Endodermal cell (in vitro differentiated cells): ENCODE data around the gene SERPINE1. TPM values are rescaled to one million over a fixed set of nuclear protein-coding genes. Genes with fewer than 3 reads are reported as not detected.

Experiments
- DNase-seq: peaks from one replicate; pipeline ENCODE4 v3.0.0-alpha.2; 2017
- H3K27ac ChIP-seq: 2 replicates; pipeline ENCODE4 v1.5.1; 2013; ENCODE audit warnings: mild to moderate bottlenecking, low read depth, low read length, moderate library complexity
- H3K27me3 ChIP-seq: 2 replicates; pipeline ENCODE4 v1.6.1; 2013; ENCODE audit warnings: mild to moderate bottlenecking, low read length, moderate library complexity; ENCODE audit not compliant: insufficient read depth, control insufficient read depth, poor library complexity, severe bottlenecking
- H3K36me3 ChIP-seq: 2 replicates; pipeline ENCODE4 v1.7.0; 2013; ENCODE audit warnings: mild to moderate bottlenecking, low read length, moderate library complexity; ENCODE audit not compliant: control insufficient read depth, insufficient read depth
- H3K4me1 ChIP-seq: one replicate; pipeline ENCODE4 v1.7.0; 2013; ENCODE audit warnings: low read length; ENCODE audit not compliant: control insufficient read depth, insufficient read depth
- H3K4me3 ChIP-seq: 2 replicates; pipeline ENCODE4 v1.5.1; 2013; ENCODE audit warnings: mild to moderate bottlenecking, low read length, moderate library complexity
- H3K9ac ChIP-seq: 2 replicates; pipeline ENCODE4 v1.6.1; 2013; ENCODE audit warnings: mild to moderate bottlenecking, low read length, moderate library complexity; ENCODE audit not compliant: poor library complexity, severe bottlenecking; ENCODE audit errors: extremely low read depth
- H3K9me3 ChIP-seq: 2 replicates; pipeline ENCODE4 v1.6.1; 2013; ENCODE audit warnings: mild to moderate bottlenecking, low read length, moderate library complexity; ENCODE audit not compliant: control insufficient read depth
- H3K27ac Mint-ChIP-seq: 2 replicates; pipeline ENCODE4 v1.8.0; 2020; ENCODE audit warnings: mixed read lengths
- H3K27me3 Mint-ChIP-seq: 2 replicates; pipeline ENCODE4 v1.8.0; 2021; ENCODE audit warnings: mild to moderate bottlenecking, mixed read lengths; ENCODE audit not compliant: insufficient read depth
- H3K36me3 Mint-ChIP-seq: 2 replicates; pipeline ENCODE4 v1.8.0; 2020; ENCODE audit warnings: low read depth, mixed read lengths
- H3K4me1 Mint-ChIP-seq: 2 replicates; pipeline ENCODE4 v1.8.0; 2020; ENCODE audit warnings: mixed read lengths
- H3K4me3 Mint-ChIP-seq: 2 replicates; pipeline ENCODE4 v1.8.0; 2020; ENCODE audit warnings: mild to moderate bottlenecking, moderate library complexity, mixed read lengths
- H3K9me3 Mint-ChIP-seq: 2 replicates; pipeline ENCODE4 v1.8.0; 2020; ENCODE audit warnings: mild to moderate bottlenecking, mixed read lengths
- CTCF ChIP-seq: fragments of 200-600 bp; sonication (generic); conservative IDR thresholded peaks from 2 replicates; pipeline ENCODE4 v1.5.0; 2021; ENCODE audit warnings: antibody characterized with exemption, mild to moderate bottlenecking
- WGBS, 2 experiments: methylation state at CpG; one replicate each; pipeline versions ENCODE4 v1.1.5 to v1.1.7; 2013; ENCODE audit warnings: missing lambda C conversion rate in 2 of 2, mixed read lengths in 1 of 2; ENCODE audit not compliant: insufficient coverage in 1 of 2, insufficient read length in 1 of 2; 5-methylcytosine and 5-hydroxymethylcytosine counted together
- total RNA-seq, 2 donors: library from RNA; stranded (reverse); fragmentation: NEBNext Ultra II Directional in 1 of 2; extraction: Animal tissue kit (Norgen Biotek cat#: 25700) in 1 of 2; gene quantifications; 2 replicates in 1 of 2; 3 replicates in 1 of 2; pipeline ENCODE4 v1.2.1, GENCODE V29; 2021

Gene SERPINE1
- total RNA-seq, 2 donors from 2014 or later, result 0.89 to 4.9 TPM

GRCh38 chr7:101133621-101134398 lies 6.9 kb downstream of the SERPINE1 start:
- H3K9ac ChIP-seq, result no peak overlapping the region
- H3K9me3 ChIP-seq, result no peaks in the 10 kb centered on the region
- 85 to 86% methylated on average over 11 to 15 of the region's 15 CpGs for WGBS, 2 experiments
- H3K4me3 ChIP-seq, result no peak overlapping the region
- no peaks in the 10 kb centered on the region for H3K36me3 Mint-ChIP-seq
- H3K36me3 ChIP-seq, result no peaks in the 10 kb centered on the region
- no peaks in the 10 kb centered on the region for H3K4me1 ChIP-seq
- peaks cover 8% of the 10 kb centered on the region for H3K27me3 ChIP-seq
- no peak overlapping the region for H3K27ac ChIP-seq
- no peak for DNase-seq
- H3K4me1 Mint-ChIP-seq, result peaks cover 13% of the 10 kb centered on the region
- no peak overlapping the region for H3K4me3 Mint-ChIP-seq
- no peak for TF ChIP-seq CTCF
- no peaks in the 10 kb centered on the region for H3K9me3 Mint-ChIP-seq
- no peak overlapping the region for H3K27ac Mint-ChIP-seq
- peaks cover 14% of the 10 kb centered on the region for H3K27me3 Mint-ChIP-seq

- no peak overlapping the region for H3K9ac ChIP-seq
- TF ChIP-seq CTCF, result no peak
- H3K9me3 ChIP-seq, result no peaks in the 10 kb centered on the region
- H3K9me3 Mint-ChIP-seq, result no peaks in the 10 kb centered on the region
- H3K4me1 ChIP-seq, result no peaks in the 10 kb centered on the region
- no peaks in the 10 kb centered on the region for H3K36me3 ChIP-seq
- no peak for DNase-seq
- H3K36me3 Mint-ChIP-seq, result no peaks in the 10 kb centered on the region
- H3K27ac ChIP-seq, result no peak overlapping the region
- H3K4me3 Mint-ChIP-seq, result no peak overlapping the region
- H3K27me3 Mint-ChIP-seq, result peaks cover 14% of the 10 kb centered on the region
- H3K4me1 Mint-ChIP-seq, result peaks cover 13% of the 10 kb centered on the region
- peak overlapping the region; percentile 53 for H3K27ac Mint-ChIP-seq
- WGBS, 2 experiments, result 69 to 91% methylated on average over 2 to 6 of the region's 6 CpGs
- H3K27me3 ChIP-seq, result peaks cover 8% of the 10 kb centered on the region
- H3K4me3 ChIP-seq, result no peak overlapping the region
Measured at GRCh38 chr7:101134399-101134980, 7.6 kb downstream of the SERPINE1 start.

GRCh38 chr7:101137651-101138212 lies 10.8 kb downstream of the SERPINE1 start:
- no peak for DNase-seq
- H3K9me3 Mint-ChIP-seq, result no peaks in the 10 kb centered on the region
- no peaks in the 10 kb centered on the region for H3K4me1 ChIP-seq
- 86 to 87% methylated on average over 5 to 9 of the region's 9 CpGs for WGBS, 2 experiments
- no peak overlapping the region for H3K27ac ChIP-seq
- H3K27ac Mint-ChIP-seq, result peak overlapping the region; percentile 93
- H3K27me3 Mint-ChIP-seq, result peaks cover 11% of the 10 kb centered on the region
- H3K4me3 ChIP-seq, result no peak overlapping the region
- no peaks in the 10 kb centered on the region for H3K36me3 ChIP-seq
- no peak overlapping the region for H3K9ac ChIP-seq
- TF ChIP-seq CTCF, result no peak
- H3K4me1 Mint-ChIP-seq, result peaks cover 15% of the 10 kb centered on the region
- H3K4me3 Mint-ChIP-seq, result no peak overlapping the region
- H3K27me3 ChIP-seq, result peaks cover 8% of the 10 kb centered on the region
- H3K9me3 ChIP-seq, result no peaks in the 10 kb centered on the region
- no peaks in the 10 kb centered on the region for H3K36me3 Mint-ChIP-seq
